Hematopoietic multipotent progenitor cell treated with erythropoietin and hydrocortisone succinate and interleukin-3 and kit ligand, for 15 days (in vitro differentiated cells): Measurements from ENCODE around the gene AIFM3.
A peak's percentile ranks its signal among the peaks of the same experiment; 100 is the strongest.

Source experiments
- DNase-seq: peaks from one replicate; pipeline ENCODE4 v3.0.0-alpha.2; 2015; ENCODE audit warnings: low spot score

AIFM3 gene

DNA sequence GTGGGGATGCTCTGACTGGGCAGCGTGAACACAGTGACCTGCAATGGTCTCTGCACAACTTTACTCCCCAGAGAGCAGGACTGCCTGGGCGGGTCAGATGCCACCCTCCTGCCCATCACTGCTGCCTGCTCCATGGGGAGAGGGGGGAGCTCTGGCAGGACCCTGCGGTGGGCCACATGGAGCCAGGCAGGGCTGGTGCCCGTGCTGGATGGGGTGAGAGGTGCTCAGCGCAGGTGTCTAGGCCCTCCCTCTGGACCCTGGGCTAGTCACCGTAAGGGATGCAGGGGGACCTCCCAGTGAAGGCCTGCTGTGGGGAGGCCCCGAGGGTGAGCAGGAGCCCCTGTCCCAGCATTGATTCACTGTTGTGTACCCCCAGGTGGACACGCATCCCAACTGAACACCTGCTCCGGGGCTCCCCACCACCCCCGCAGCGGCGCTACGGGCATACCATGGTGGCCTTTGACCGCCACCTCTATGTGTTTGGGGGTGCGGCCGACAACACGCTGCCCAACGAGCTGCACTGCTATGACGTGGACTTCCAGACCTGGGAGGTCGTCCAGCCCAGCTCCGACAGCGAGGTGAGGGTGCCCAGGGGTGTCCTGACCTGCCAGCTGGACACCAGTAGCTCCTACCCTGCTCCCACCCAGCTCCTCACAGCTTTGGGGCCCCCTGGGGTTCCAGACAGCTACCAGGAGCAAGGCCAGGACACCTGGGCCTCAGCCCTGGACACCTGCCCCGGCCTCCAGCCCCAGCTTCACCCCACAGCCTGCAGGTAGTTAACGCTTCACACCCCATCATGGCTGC is 24.4 kb downstream of the AIFM3 start:
- DNase-seq: no peak

DNA sequence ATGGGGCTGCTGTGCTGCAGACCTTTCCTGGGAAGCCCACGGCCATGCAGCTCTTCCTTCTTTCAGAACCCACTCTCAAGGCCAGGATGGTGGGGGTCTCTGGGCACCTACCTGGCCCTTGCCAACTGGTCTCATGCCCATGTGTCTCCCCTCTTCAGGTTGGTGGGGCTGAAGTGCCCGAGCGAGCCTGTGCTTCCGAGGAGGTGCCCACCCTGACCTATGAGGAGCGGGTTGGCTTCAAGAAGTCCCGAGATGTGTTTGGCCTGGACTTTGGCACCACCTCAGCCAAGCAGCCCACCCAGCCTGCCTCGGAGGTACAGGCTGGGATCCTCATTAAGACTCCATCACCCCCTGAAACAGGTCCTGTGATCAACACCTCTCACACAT is 25.0 kb downstream of the AIFM3 start:
- no peak for DNase-seq

DNA sequence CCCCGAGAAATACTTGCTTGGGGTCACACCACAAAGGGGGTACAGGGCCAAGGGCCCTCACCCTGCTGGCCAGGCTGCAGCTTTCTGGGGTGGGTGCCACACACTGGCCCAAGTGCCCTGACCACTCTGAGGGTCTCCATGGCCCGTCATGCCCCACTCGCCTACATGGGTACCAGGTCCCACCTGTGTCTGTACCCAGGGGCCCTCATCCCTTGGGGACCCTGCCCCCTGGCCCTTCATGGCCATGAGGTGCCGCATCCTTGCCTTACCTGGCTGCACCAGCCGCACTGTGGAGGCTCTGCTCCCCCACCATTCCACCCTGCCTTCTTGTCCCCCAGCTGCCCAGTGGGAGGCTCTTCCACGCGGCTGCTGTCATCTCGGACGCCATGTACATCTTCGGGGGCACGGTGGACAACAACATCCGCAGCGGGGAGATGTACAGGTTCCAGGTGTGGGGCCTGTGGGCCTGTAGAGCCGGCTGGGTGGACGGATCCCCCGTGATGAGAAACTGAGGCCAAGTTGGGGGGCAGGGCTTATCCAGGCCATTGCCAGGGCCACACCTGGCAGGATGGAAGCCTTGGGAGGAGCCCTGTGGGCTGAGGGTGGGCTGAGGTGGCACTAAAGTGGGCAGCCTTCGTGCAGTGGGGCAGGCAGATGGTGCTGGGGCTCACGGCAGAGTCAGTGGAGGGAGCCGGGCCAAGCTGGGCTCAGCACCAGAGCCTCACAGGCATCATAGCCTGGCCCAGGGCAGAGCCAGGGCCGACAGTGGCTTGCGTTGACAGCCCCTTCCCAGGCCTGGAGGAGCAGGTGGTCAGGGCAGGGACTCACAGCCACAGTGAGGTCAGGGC is 25.6 kb downstream of the AIFM3 start:
- no peak for DNase-seq

DNA sequence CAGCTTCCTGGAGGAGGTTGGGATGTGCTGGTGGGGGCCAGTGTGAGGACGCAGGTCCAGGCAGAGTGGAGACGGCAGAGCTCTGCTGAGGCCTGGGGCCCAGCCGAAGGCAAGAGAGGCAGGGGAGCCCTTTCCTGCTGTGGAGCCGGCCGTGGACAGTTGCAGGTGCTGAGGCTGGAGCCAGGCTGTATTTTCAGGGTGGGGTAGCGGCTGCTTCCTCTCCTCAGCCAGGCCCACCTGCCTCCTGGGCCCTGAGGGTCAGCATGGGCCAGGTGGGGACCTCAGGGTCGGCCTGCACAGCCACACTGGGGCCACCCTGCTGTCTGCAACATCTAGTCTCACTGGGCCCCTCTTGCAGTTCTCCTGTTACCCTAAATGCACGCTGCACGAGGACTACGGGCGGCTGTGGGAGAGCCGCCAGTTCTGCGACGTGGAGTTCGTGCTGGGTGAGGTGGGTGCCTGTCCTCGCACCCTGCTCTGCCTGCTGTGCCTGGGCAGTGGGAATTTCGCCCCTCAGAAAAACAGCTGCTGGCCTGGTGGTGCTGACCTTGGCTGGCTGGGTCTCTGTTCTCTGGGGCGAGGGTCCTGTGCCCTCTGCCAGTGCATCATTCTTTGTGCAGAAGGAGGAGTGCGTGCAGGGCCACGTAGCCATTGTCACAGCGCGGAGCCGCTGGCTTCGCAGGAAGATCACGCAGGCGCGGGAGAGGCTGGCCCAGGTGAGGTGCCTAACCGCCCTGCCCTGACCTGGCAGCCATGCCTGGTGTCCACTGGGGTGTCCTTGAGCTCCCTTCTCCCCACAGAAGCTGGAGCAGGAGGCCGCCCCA is 26.5 kb downstream of the AIFM3 start:
- DNase-seq: no peak

DNA sequence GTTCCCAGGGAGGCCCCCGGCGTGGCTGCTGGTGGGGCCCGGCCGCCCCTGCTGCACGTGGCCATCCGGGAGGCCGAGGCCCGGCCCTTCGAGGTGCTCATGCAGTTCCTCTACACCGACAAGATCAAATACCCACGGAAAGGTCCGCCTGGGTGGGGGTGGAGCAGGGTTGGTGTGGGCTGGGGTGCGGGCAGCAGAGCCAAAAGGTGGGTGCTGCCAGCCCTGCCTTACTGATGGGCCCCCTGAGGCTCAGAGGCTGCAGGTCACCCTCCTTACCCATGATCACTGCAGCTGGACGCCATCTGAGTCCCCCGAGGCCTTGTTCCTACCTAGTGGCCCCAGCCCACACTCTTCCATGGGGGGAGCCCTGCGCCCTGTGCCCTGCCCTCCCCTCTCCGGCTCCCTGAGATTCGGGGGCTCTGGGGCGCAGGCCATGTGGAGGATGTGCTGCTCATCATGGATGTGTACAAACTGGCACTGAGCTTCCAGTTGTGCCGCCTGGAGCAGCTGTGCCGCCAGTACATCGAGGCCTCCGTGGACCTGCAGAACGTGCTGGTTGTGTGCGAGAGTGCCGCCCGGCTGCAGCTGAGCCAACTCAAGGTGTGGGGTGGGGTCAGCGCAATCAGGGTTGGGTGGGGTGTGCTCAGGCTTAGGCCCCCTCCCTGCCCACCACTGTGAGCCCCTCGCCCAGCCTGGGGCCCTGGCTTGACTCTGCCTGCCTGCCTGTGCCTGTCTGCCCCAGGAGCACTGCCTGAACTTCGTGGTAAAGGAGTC is 27.3 kb downstream of the AIFM3 start:
- no peak for DNase-seq

DNA sequence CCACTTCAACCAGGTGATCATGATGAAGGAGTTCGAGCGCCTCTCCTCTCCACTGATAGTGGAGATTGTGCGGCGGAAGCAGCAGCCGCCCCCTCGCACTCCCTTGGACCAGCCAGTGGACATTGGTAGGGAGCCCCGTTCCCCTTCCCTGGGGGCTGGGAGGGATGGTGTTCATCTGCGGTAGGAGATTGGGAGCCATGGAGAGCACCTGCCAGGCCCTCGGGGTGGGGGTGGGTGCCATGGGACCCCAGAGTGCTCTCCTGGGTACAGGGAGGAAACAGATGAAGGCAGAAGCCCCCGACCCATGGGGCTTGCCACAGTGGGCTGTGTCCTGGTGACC is 27.8 kb downstream of the AIFM3 start:
- DNase-seq: no peak

DNA sequence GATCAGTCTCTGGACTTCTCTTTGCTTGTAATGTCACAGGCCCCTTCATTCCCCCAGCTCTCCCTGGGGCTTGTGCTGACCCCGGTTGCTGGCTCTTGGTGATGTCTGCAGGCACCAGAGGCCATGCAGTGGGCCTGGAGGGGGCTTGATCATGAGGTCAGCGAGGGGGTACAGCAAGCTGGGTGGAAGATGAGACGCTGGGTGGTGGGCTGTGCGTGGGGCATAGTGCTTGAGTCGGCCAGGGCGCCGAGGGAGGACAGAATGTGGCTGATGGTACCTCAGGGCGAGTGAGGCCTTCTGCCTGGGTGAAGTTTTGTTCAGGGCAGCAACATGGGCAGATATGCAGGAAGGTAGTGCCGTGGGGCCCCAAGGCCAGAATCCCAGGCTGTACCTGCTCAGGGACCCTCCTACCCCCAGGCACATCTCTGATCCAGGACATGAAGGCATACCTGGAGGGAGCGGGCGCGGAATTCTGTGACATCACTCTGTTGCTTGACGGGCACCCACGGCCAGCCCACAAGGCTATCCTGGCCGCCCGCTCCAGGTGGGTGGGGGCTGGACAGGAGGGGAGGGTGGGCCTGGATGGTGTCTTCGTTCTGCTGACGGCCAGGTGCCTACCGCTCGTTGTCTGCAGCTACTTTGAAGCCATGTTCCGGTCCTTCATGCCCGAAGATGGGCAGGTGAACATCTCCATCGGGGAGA is 28.4 kb downstream of the AIFM3 start:
- no peak for DNase-seq

DNA sequence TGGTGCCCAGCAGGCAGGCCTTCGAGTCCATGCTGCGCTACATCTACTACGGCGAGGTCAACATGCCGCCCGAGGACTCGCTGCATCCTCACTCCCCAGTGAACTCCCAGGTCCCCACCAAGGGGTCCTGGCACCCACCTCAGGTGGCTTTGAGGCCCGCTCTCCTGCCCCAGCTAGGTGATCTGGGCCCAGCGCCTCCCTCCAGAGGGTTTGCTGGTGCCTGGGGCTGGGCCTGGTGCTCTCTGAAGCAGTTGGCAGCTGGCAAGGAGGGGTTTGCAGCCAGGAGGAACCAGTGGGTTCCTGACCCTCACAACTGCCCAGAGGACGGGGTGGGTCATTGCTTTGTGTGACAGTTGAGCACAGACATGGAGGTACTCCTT is 29.0 kb downstream of the AIFM3 start:
- DNase-seq: no peak

DNA sequence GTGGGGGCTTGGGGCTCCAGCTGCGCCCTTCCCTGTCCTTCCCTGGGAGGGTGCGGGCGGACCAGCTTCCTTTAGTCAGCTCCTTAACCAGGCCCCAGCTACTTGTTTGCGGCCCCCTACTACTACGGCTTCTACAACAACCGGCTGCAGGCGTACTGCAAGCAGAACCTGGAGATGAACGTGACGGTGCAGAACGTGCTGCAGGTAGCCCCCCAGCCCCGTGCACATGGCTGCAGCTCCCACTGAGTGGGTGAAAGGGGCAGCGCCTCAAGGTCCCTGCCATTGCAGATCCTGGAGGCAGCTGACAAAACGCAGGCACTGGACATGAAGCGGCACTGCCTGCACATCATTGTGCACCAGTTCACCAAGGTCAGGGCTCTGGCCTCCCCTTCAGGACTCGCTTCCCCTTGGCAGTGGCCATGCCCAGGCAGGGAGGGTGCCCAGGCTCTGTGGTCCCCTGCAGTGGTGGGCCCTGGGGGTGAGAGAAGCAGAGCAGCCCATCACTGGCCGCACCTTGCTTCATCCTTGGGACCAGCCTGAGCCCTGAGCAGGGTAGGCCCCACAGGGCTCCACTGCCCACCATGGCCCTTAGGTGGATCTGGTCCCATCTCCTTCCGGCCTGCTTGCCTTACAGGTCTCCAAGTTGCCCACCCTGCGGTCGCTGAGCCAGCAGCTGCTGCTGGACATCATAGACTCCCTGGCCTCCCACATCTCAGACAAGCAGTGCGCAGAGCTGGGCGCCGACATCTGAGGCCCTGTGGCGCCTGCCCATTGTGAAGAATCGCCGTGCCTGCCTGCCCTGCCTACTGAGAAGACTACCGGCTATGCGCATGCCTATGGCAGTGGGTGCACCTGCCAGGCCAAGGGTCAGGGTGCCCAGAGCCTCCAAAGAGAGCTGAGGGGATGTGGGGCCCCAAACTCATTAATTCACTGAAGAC is 29.8 kb downstream of the AIFM3 start:
- no peak for DNase-seq

DNA sequence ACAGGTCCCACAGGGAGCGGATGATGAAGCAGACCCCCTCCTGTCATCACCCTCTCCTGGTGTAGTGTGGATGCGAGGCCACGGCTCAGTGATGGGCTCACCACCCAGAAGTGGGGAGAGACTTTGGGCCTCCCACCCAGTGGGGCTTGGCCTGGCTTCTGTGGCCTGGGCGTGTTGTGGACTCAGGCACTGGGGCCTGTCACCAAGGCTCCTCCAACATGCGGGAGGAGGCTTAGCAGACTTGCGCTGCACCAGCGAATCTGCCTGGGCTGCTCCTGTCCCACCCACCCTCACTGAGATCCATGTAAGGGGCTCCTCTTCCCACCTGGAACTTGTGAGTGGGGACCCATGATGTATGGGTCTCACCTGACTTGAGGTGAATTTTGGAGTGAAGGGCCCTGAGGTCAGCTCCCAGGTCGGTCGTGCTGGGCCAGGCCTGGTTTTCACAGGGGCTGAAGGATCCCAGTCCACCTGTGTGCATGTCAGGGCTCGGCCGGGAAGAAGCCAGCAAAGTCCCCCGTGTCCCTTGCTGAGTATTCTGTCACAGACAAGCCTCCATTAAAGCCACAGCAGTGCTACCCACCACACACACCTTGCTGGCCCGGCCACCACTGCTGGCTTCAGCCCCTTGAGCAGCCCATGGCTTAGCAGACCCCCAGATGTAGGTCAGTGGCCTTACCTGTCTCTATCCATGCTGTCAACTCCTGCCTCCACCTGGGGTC is 30.6 kb downstream of the AIFM3 start:
- DNase-seq: no peak

DNA sequence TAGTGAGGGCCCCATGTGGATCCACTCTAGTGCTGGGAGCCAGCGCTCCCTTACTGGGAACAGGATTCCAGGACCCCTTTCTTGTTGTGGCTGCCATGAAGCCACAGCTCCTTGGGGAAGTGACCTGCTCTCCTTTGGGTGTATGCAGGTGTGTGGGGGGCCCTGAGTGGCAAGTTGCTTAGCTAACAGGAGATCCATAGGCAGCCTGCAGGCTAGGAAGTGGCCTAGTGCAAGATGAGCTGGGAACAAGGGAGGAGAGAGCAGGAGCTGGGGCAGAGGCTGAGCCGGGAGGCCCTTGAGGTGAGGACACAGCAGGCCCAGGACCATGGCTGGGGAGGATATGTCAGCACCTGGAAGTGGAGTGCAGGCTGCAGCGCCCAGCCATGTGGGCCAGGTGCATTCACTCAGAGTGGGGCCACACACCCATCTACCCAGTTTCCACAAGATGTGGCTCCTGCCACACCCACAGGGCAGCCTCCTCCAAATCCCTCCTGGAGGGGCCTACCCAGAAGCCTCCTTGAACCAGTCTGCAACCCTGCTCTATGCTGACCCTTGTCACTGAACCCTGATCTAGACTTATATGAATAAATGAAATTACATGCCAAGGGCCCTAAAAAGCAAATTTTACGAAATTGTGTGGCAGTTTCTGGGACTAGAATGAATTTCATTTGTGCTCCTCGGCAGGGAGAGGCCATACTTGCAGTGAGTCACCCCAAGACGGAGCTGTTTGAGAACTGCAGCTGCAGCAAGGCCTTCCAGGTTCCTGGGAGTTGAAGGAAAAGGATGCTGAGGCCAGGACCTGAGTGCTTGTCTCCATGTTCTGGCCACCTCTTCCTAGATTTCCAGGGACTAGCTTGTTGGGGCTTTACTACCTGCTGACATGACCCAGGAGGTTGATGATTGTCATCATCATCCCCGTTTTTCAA is 31.6 kb downstream of the AIFM3 start:
- no peak for DNase-seq

DNA sequence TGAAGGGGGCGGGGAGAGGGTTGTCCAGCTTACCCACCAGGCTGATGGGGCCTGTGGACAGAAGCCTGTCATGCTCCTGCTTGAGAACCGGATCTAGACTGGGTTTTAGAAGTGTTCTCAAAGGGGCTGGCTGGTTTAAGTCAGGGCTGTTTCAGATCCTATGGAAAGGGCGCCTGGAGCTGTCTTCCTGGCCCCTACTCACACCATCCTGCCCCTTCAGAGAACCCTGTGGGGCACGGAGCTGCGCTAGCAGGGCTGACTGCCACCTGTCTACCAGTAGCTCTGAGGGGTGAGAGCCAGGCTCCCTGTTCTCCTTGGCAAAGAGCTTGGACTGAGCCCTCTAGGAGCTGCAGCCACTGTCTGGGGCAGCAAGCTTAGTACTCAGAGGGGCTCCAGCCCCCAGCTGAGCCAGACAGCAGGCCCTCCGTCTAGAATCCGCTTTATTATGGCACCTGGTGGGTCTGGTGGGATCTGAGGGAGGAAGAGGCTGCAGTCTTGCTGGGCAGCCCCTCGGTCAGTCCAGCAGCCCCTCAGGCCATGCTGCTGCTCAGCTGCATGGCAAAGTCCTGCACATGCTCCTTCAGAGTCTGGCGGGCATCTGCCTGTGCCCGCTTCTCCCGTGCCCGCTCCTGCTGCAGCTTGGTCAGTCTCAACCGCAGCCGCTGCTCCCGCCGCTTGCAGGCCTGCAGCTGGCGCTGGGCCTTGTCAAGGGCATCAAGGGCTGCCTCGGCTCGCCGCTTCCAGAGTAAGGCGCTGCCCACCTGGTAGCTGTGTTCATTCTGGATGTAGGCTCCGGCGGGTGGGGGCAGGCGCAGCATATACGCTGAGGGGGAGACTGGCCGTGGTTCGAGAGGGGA is 32.5 kb downstream of the AIFM3 start:
- no peak for DNase-seq

DNA sequence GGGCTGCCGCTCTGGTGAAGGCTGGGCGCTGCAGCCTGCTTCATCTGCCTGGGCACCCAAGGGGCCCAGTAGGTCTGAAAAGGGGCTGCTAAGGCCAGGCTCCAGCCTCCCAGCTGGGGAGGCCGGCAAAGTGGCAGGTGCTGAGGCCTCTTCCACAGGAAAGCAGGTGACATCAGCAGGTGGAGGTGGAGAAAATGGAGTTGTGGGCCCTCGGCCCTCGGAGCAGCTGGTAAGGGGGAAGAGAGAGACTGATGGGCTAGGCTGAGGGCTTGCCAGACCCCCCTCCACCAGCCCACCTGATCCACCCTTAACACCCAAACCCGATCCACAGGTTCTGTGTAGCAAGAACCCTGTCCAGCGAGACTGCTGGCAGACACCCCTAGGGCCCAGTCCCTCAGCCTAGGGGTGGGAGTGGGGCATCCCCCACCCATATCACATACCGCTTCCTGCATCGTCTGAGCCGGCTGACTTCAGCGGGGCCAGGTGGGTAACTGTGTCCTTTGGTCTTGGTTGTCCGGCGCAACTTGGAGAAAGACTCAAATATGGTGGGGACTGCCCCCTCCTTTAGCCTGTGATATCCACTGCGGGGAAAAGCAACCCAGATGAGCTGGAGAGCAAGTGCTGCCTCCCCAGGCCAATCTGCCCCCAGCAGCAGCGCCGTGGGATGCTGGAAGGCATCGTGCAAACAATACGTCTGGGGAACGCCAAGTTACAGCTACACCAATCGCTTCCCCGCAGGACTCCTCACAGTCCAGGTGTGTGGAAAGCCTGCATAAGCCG is 33.3 kb downstream of the AIFM3 start:
- DNase-seq: no peak

DNA sequence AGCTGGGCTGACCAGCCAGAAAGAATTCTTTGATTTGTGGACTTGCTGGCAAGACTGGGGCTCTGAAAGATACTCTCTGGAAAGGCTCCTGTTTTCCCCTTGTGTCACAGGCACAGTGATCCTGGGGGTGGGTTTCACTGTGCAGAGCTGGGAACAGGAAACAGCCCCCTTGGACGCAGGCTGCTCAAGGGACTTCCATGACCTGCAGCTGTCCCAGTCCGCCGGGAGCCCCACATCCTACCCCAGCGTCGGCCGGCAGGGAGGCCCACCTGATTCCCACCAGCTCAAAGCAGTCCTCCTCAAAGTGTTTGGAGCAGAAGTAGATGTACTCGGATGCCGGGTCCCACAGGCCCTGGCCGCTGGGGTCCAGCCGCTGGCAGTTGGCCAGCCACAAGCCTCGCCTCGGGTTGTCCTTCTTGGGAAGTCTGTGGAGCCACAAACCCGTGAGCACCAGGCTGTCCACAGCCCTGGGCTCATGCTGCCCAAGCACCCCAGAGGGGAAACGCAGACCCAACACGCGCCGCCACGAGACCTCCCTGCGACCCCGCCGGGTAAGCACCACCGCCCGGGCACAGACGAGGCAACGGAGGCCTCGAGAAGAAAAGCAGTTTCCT is 34.0 kb downstream of the AIFM3 start:
- DNase-seq: no peak

DNA sequence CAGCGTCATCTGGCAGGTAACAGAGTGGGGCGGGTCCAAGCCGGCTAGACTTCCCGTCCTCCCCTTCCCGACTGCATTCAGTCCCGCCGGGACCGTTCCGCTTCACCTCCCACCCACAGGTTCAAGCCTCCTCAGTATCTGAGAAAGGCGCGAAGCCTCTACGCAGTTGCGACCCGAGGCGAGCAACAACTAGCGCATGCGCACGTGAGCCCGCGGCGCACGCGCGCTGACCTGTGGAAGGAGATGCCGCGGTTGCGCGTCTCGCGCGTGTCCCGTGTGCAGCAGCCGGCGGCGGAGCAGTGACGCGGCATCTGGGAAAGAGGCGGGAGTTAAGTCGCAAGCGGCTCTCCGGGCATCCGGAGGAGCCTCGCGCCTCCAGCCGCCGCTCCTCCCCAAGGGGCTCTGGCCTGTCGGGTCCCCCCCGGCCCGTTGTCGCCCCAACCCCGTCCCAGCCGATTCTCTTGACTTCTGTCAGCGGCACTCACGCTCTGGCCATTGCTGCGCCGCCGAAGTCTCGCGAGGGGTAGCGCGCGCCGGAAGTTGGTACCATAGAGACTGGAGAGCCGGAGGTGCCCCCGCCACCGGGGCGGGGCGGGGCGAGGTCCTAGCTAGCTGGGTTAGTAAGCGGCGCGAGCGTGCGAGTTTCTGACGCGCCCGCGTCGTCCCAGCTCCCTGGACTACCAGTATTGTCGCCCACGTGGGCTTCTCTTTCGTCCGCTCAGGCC is 34.7 kb downstream of the AIFM3 start, which contains the start of gene THAP7:
THAP7 (minus strand) TSS at position 518 of the 725 bp plus-strand sequence; CDS start at position 311, 207 bp downstream.
- DNase-seq: peak; percentile 91
